Cardiac ventricle fibroblast (primary cell): ENCODE measurements around the gene RAPGEF5. TPM values are rescaled to one million over a fixed set of nuclear protein-coding genes. Genes with fewer than 3 reads are reported as not detected.

Experiments
- total RNA-seq: library from RNA; depleted of rRNA; stranded (reverse); fragments of >200 nt; gene quantifications from 2 replicates; pipeline ENCODE4 v1.2.3, GENCODE V29; 2015

Gene RAPGEF5, protein sequence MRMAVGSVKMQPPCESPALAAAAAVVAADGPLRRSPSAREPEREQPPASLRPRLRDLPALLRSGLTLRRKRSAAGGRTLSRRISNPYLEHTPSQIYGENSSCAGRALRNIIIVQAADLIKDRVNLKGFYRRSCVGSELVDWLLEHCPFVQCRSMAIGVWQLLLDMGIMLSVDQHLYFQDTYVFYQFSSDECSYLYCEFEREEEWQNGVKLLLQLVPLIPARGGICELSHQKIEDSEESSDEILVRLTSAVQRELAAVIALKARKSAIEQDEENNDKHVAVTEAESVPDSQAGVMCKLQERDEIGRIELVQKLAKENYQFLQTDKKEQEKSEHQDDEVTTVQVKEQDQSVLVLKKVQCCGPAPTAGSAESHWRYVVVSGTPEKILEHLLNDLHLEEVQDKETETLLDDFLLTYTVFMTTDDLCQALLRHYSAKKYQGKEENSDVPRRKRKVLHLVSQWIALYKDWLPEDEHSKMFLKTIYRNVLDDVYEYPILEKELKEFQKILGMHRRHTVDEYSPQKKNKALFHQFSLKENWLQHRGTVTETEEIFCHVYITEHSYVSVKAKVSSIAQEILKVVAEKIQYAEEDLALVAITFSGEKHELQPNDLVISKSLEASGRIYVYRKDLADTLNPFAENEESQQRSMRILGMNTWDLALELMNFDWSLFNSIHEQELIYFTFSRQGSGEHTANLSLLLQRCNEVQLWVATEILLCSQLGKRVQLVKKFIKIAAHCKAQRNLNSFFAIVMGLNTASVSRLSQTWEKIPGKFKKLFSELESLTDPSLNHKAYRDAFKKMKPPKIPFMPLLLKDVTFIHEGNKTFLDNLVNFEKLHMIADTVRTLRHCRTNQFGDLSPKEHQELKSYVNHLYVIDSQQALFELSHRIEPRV
- total RNA-seq, result 1.9 and 6.4 TPM in 2 replicates

DNA sequence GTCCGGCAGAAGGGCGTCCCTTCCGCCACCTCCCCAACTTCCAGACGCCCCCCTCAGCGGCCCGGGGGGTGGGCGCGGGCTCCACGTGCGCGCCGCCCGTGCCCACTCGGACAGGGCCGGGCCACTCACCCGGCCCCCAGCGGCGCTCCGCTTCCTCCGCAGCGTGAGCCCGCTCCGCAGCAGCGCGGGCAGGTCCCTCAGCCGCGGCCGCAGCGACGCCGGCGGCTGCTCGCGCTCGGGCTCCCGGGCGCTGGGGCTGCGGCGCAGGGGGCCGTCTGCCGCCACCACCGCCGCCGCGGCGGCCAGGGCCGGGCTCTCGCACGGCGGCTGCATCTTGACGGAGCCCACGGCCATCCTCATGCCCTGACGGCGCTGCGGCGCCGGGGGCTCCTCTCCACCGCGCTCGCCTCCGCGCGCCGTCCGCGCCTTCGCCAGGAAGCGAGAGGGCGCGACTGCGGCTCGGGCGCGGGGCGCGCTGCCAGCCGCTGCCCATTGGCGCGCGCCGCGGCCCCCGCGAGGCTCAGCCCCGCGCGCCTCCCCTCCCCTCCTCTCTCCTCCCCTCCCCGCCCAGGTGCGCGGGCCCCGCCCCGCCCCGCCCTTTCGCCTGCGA is at the start of gene RAPGEF5:
RAPGEF5 (minus strand) TSS at position 454 of the 610 bp plus-strand sequence; CDS start at position 360, 94 bp downstream.

Other genes starting within 250 kb of the RAPGEF5 start
- gene STEAP1B, start 143.0 kb upstream of the RAPGEF5 start, total RNA-seq, result 1.1 and 1.8 TPM in 2 replicates